CD14-positive monocyte (primary cell): ENCODE measurements around the gene AKAP9. TPM values are rescaled to one million over a fixed set of nuclear protein-coding genes. Genes with fewer than 3 reads are reported as not detected.

Source experiments
- DNase-seq, 3 donors: peaks; one replicate each; pipeline ENCODE4 v3.0.0-alpha.2; 2011 to 2022
- H2AFZ ChIP-seq: 2 replicates; pipeline ENCODE4 v1.6.0; 2012; ENCODE audit warnings: mild to moderate bottlenecking, low read depth, low read length, inconsistent platforms; ENCODE audit not compliant: insufficient read depth, poor library complexity, severe bottlenecking
- H3K27ac ChIP-seq, 2 donors: 1 replicate in 1 of 2; 2 replicates in 1 of 2; pipeline ENCODE4 v1.5.1; 2012 to 2013; ENCODE audit warnings: low read length in 2 of 2, control low read depth in 1 of 2, inconsistent platforms in 1 of 2, low read depth in 1 of 2, mild to moderate bottlenecking in 1 of 2
- H3K27me3 ChIP-seq, 2 donors: one replicate each; pipeline versions ENCODE4 v1.6.0 to v1.6.1; 2011 to 2013; ENCODE audit warnings: low read length in 2 of 2; ENCODE audit not compliant: control insufficient read depth in 2 of 2, insufficient read depth in 2 of 2
- H3K36me3 ChIP-seq, 2 donors: replicated peaks in 1 of 2; 1 replicate in 1 of 2; 2 replicates in 1 of 2; pipeline versions ENCODE4 v1.5.1 to v1.6.1; 2012 to 2013; ENCODE audit warnings: low read length in 2 of 2, control low read depth in 1 of 2, inconsistent platforms in 1 of 2, mild to moderate bottlenecking in 1 of 2; ENCODE audit not compliant: insufficient read depth in 2 of 2, control insufficient read depth in 1 of 2
- H3K4me1 ChIP-seq, 2 donors: 1 replicate in 1 of 2; 2 replicates in 1 of 2; pipeline versions ENCODE4 v1.5.1 to v1.6.1; 2012 to 2013; ENCODE audit warnings: low read length in 2 of 2, control low read depth in 1 of 2, inconsistent platforms in 1 of 2, mild to moderate bottlenecking in 1 of 2, moderate library complexity in 1 of 2; ENCODE audit not compliant: insufficient read depth in 2 of 2, control insufficient read depth in 1 of 2
- H3K4me2 ChIP-seq: replicated peaks from 2 replicates; pipeline ENCODE3; 2012; ENCODE audit warnings: low read length, moderate library complexity, mild to moderate bottlenecking; ENCODE audit not compliant: poor library complexity, severe bottlenecking; ENCODE audit errors: extremely low read depth
- H3K4me3 ChIP-seq, 3 experiments: fragments of 200-600 bp in 1 of 3; sonication (generic) in 1 of 3; replicated peaks in 1 of 3; 1 replicate in 2 of 3; 2 replicates in 1 of 3; pipeline ENCODE4 v1.5.1; 2011 to 2013; ENCODE audit warnings: low read length in 3 of 3, mild to moderate bottlenecking in 3 of 3, control low read depth in 2 of 3, low read depth in 2 of 3, inconsistent platforms in 1 of 3, moderate library complexity in 1 of 3
- H3K79me2 ChIP-seq: 2 replicates; pipeline ENCODE4 v1.6.0; 2012; ENCODE audit warnings: mild to moderate bottlenecking, control low read depth, inconsistent platforms, low read length, moderate library complexity; ENCODE audit not compliant: insufficient read depth
- H3K9ac ChIP-seq: 2 replicates; pipeline ENCODE4 v1.6.0; 2017; ENCODE audit warnings: low read length, mild to moderate bottlenecking; ENCODE audit not compliant: insufficient read depth, poor library complexity, severe bottlenecking
- H3K9me3 ChIP-seq, 2 donors: replicated peaks in 1 of 2; 1 replicate in 1 of 2; 2 replicates in 1 of 2; pipeline versions ENCODE4 v1.5.1 to v1.6.1; 2012 to 2013; ENCODE audit warnings: low read length in 2 of 2, control low read depth in 1 of 2; ENCODE audit not compliant: control insufficient read depth in 1 of 2, insufficient read depth in 1 of 2
- H4K20me1 ChIP-seq: 2 replicates; pipeline ENCODE4 v1.6.0; 2012; ENCODE audit warnings: mild to moderate bottlenecking, low read length, control low read depth, moderate library complexity; ENCODE audit not compliant: insufficient read depth
- H3K27ac Mint-ChIP-seq, 7 donors: one replicate each; pipeline ENCODE4 v1.8.0; 2020; ENCODE audit warnings: mild to moderate bottlenecking in 7 of 7, mixed read lengths in 7 of 7, moderate library complexity in 6 of 7, inconsistent platforms in 2 of 7
- H3K27me3 Mint-ChIP-seq, 3 donors: one replicate each; pipeline ENCODE4 v1.8.0; 2021 to 2022; ENCODE audit warnings: low read depth in 3 of 3, mild to moderate bottlenecking in 3 of 3, mixed read lengths in 3 of 3, moderate library complexity in 3 of 3, inconsistent platforms in 1 of 3
- H3K36me3 Mint-ChIP-seq, 2 donors: one replicate each; pipeline ENCODE4 v1.8.0; 2020; ENCODE audit warnings: mixed read lengths in 2 of 2, inconsistent platforms in 1 of 2, mild to moderate bottlenecking in 1 of 2
- H3K4me1 Mint-ChIP-seq: one replicate; pipeline ENCODE4 v1.8.0; 2020; ENCODE audit warnings: mild to moderate bottlenecking, mixed read lengths
- H3K4me3 Mint-ChIP-seq, 2 donors: one replicate each; pipeline ENCODE4 v1.8.0; 2020; ENCODE audit warnings: mild to moderate bottlenecking in 2 of 2, mixed read lengths in 2 of 2, moderate library complexity in 1 of 2
- H3K9me3 Mint-ChIP-seq, 7 donors: one replicate each; pipeline ENCODE4 v1.8.0; 2020 to 2022; ENCODE audit warnings: mixed read lengths in 7 of 7, mild to moderate bottlenecking in 6 of 7, moderate library complexity in 6 of 7, inconsistent platforms in 2 of 7
- CTCF ChIP-seq: fragments of 200-600 bp; IDR thresholded peaks from one replicate; pipeline ENCODE4 v1.8.0; 2022; ENCODE audit warnings: antibody characterized with exemption, mild to moderate bottlenecking
- WGBS: methylation state at CpG from one replicate; pipeline ENCODE4 v1.1.5; 2013; ENCODE audit warnings: missing lambda C conversion rate; ENCODE audit not compliant: insufficient coverage; 5-methylcytosine and 5-hydroxymethylcytosine counted together
- intact Hi-C, 2 donors: fragments of 100-400 bp; cut with micrococcal nuclease; formaldehyde crosslinking; loops; one replicate each; pipeline versions ENCODE4 v1.15.0 to v1.15.1; 2023
- polyA plus RNA-seq, 3 donors: library from polyadenylated mRNA; depleted of rRNA in 1 of 3; unstranded in 2 of 3; stranded (reverse) in 1 of 3; fragments of 300-500 nt in 2 of 3; fragments of >200 nt in 1 of 3; fragmentation: Illumina TruSeq in 2 of 3; gene quantifications; 1 replicate in 2 of 3; 2 replicates in 1 of 3; pipeline ENCODE4 v1.2.3, GENCODE V29; 2012 to 2021

The AKAP9 gene
- polyA plus RNA-seq, 3 donors = 1.5 to 23.3 (median 7.3) TPM

GRCh38 chr7:91929463-91929862, 11.2 kb upstream of the AKAP9 start:
- WGBS = no CpG with 5 or more reads among the region's 3 CpGs
- Histone ChIP-seq H4K20me1 (no peaks in the 10 kb centered on the region), H2AFZ (no peak overlapping the region), H3K4me2 (no peak overlapping the region), H3K27me3 (no peaks in the 10 kb centered on the region), H3K27ac (no peak overlapping the region), H3K9ac (no peak overlapping the region), H3K36me3 (no peaks in the 10 kb centered on the region), H3K9me3 (no peaks in the 10 kb centered on the region), H3K4me1 (no peaks in the 10 kb centered on the region), H3K4me3 (no peak overlapping the region), H3K79me2 (no peaks in the 10 kb centered on the region)
- Mint-ChIP-seq H3K9me3 (peaks cover 0 to 6% (median 2%) of the 10 kb centered on the region in 7 donors), H3K4me3 (no peak overlapping the region), H3K36me3 (peaks cover 0 to 2% of the 10 kb centered on the region in 2 donors), H3K27ac (no peak overlapping the region), H3K4me1 (no peaks in the 10 kb centered on the region), H3K27me3 (peaks cover 5 to 7% (median 6%) of the 10 kb centered on the region in 3 donors)
- no peak for DNase-seq
- no peak for TF ChIP-seq CTCF
- intact Hi-C loops = no loop called here

DNA sequence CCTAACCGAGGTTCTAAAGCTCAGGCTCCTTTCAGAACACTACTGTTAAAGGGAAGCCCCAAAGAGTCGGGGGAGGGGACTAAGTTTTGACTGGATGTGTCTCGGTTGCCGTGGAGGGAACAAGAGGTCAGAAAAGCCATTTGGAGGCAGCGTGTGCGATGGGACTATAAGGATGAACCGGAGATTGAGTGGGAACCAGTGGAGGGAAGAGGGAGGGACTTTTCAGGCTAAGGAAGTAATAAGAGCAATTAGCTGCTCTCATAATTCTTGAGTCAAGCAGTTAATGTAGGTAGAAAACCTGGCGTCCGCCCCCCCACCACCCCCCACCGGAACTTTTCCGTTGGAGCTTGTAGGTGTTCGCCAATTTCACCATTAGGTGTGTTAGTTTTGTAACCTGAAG, 491 bp upstream of the AKAP9 start:
- Histone ChIP-seq H2AFZ (peak overlapping the region; percentile 96), H3K9ac (peak overlapping the region; percentile 91), H4K20me1 (no peaks in the 10 kb centered on the region), H3K4me3 (peak overlapping the region; percentile 48 to 90 (median 72)), H3K79me2 (peaks cover 51% of the 10 kb centered on the region), H3K4me2 (peak overlapping the region; percentile 91), H3K36me3 (no peaks in the 10 kb centered on the region), H3K9me3 (no peaks in the 10 kb centered on the region), H3K27ac (peak overlapping the region; percentile 84 to 95), H3K4me1 (peaks cover 21 to 31% of the 10 kb centered on the region in 2 donors), H3K27me3 (no peaks in the 10 kb centered on the region)
- Mint-ChIP-seq H3K9me3 (peaks cover 0 to 1% (median 0%) of the 10 kb centered on the region in 7 donors), H3K4me3 (peak overlapping the region; percentile 92 to 98), H3K4me1 (peaks cover 31% of the 10 kb centered on the region), H3K36me3 (no peaks in the 10 kb centered on the region), H3K27ac (peak overlapping the region; percentile 91 to 99 (median 97)), H3K27me3 (peaks cover 0 to 12% (median 2%) of the 10 kb centered on the region in 3 donors)
- intact Hi-C loops = no loop called here
- TF ChIP-seq CTCF = no peak
- DNase-seq = peak; percentile 15 to 31 (median 28)
- WGBS = 0% methylated on average over 2 of the region's 12 CpGs
